ENCODE data around the gene MELTF.
"Not testable (repeated sequence)": the region's sequence is repeated elsewhere in the genome, so short reads cannot be mapped to it uniquely, and the experiment has no call there.

Gene MELTF

GRCh38 chr3:197033764-197034163 is 4.1 kb upstream of the MELTF start:
- H3K27ac Mint-ChIP-seq (ENCODE audit: low read depth); H3K27me3 Mint-ChIP-seq; H3K4me3 Mint-ChIP-seq; H3K36me3 Mint-ChIP-seq (ENCODE audit: insufficient read depth); DNase-seq (ENCODE audit: low spot score in 2 of 2); H3K9me3 Mint-ChIP-seq; ATAC-seq (replicated peaks; ENCODE audit: extremely low read depth, poor library complexity, severe bottlenecking); H3K4me1 Mint-ChIP-seq: not testable (repeated sequence)

GRCh38 chr3:197031315-197032285 is 2.0 kb upstream of the MELTF start:
- Mint-ChIP-seq H3K36me3 (ENCODE audit: insufficient read depth) (peaks cover 3% of the 10 kb centered on the region), H3K4me3 (peak overlapping the region; percentile 31), H3K27ac (ENCODE audit: low read depth) (no peak overlapping the region), H3K9me3 (no peaks in the 10 kb centered on the region), H3K4me1 (no peaks in the 10 kb centered on the region), H3K27me3 (no peaks in the 10 kb centered on the region)
- DNase-seq (ENCODE audit: low spot score in 2 of 2), result no peak
- ATAC-seq (replicated peaks; ENCODE audit: extremely low read depth, poor library complexity, severe bottlenecking), result no peak

GRCh38 chr3:197030379-197031314 is 1.0 kb upstream of the MELTF start:
- no peaks in the 10 kb centered on the region for H3K4me1 Mint-ChIP-seq
- H3K27me3 Mint-ChIP-seq, result no peaks in the 10 kb centered on the region
- ATAC-seq (replicated peaks; ENCODE audit: extremely low read depth, poor library complexity, severe bottlenecking) (no peak), DNase-seq (ENCODE audit: low spot score in 2 of 2) (no peak)
- peaks cover 3% of the 10 kb centered on the region for H3K36me3 Mint-ChIP-seq (ENCODE audit: insufficient read depth)
- peak overlapping the region; percentile 31 for H3K4me3 Mint-ChIP-seq
- no peak overlapping the region for H3K27ac Mint-ChIP-seq (ENCODE audit: low read depth)
- no peaks in the 10 kb centered on the region for H3K9me3 Mint-ChIP-seq

GRCh38 chr3:197028728-197029510 is 698 bp downstream of the MELTF start:
- H3K27ac Mint-ChIP-seq (ENCODE audit: low read depth), result no peak overlapping the region
- no peaks in the 10 kb centered on the region for H3K36me3 Mint-ChIP-seq (ENCODE audit: insufficient read depth)
- H3K9me3 Mint-ChIP-seq, result no peaks in the 10 kb centered on the region
- ATAC-seq (replicated peaks; ENCODE audit: extremely low read depth, poor library complexity, severe bottlenecking), result peak; percentile 15
- peak overlapping the region; percentile 78 for H3K4me3 Mint-ChIP-seq
- no peak for DNase-seq (ENCODE audit: low spot score in 2 of 2)
- H3K4me1 Mint-ChIP-seq, result no peaks in the 10 kb centered on the region
- no peaks in the 10 kb centered on the region for H3K27me3 Mint-ChIP-seq

- no peak for DNase-seq (ENCODE audit: low spot score in 2 of 2)
- Mint-ChIP-seq H3K27ac (ENCODE audit: low read depth) (no peak overlapping the region), H3K27me3 (no peaks in the 10 kb centered on the region)
Measured at GRCh38 chr3:197027896-197028727, 1.5 kb downstream of the MELTF start.

GRCh38 chr3:197027151-197027895 is 2.3 kb downstream of the MELTF start:
- Mint-ChIP-seq H3K9me3 (no peaks in the 10 kb centered on the region), H3K4me1 (peaks cover 6% of the 10 kb centered on the region), H3K27ac (ENCODE audit: low read depth) (no peak overlapping the region), H3K36me3 (ENCODE audit: insufficient read depth) (peaks cover 3% of the 10 kb centered on the region), H3K27me3 (no peaks in the 10 kb centered on the region), H3K4me3 (no peak overlapping the region)
- no peak for ATAC-seq (replicated peaks; ENCODE audit: extremely low read depth, poor library complexity, severe bottlenecking)
- DNase-seq (ENCODE audit: low spot score in 2 of 2), result no peak

More at GRCh38 chr3:197027896-197028727, 1.5 kb downstream of the MELTF start:
- H3K4me3 Mint-ChIP-seq, result peak overlapping the region; percentile 78
- peaks cover 5% of the 10 kb centered on the region for H3K4me1 Mint-ChIP-seq
- no peaks in the 10 kb centered on the region for H3K9me3 Mint-ChIP-seq
- no peak for ATAC-seq (replicated peaks; ENCODE audit: extremely low read depth, poor library complexity, severe bottlenecking)
- H3K36me3 Mint-ChIP-seq (ENCODE audit: insufficient read depth), result peaks cover 3% of the 10 kb centered on the region

GRCh38 chr3:197026481-197026866 is 3.1 kb downstream of the MELTF start:
- Mint-ChIP-seq H3K9me3 (no peaks in the 10 kb centered on the region), H3K4me1 (peaks cover 6% of the 10 kb centered on the region)
- no peak for DNase-seq (ENCODE audit: low spot score in 2 of 2)

GRCh38 chr3:197025736-197026480 is 3.7 kb downstream of the MELTF start:
- Mint-ChIP-seq H3K27ac (ENCODE audit: low read depth) (no peak overlapping the region), H3K9me3 (no peaks in the 10 kb centered on the region), H3K36me3 (ENCODE audit: insufficient read depth) (peaks cover 3% of the 10 kb centered on the region), H3K4me1 (peaks cover 6% of the 10 kb centered on the region), H3K4me3 (no peak overlapping the region), H3K27me3 (no peaks in the 10 kb centered on the region)
- no peak for DNase-seq (ENCODE audit: low spot score in 2 of 2)
- ATAC-seq (replicated peaks; ENCODE audit: extremely low read depth, poor library complexity, severe bottlenecking), result no peak

More at GRCh38 chr3:197026481-197026866, 3.1 kb downstream of the MELTF start:
- Mint-ChIP-seq H3K4me3 (no peak overlapping the region), H3K27me3 (no peaks in the 10 kb centered on the region), H3K27ac (ENCODE audit: low read depth) (no peak overlapping the region), H3K36me3 (ENCODE audit: insufficient read depth) (peaks cover 3% of the 10 kb centered on the region)
- no peak for ATAC-seq (replicated peaks; ENCODE audit: extremely low read depth, poor library complexity, severe bottlenecking)

GRCh38 chr3:197024881-197025735 is 4.5 kb downstream of the MELTF start:
- no peaks in the 10 kb centered on the region for H3K27me3 Mint-ChIP-seq
- peaks cover 6% of the 10 kb centered on the region for H3K4me1 Mint-ChIP-seq
- no peak overlapping the region for H3K4me3 Mint-ChIP-seq
- H3K36me3 Mint-ChIP-seq (ENCODE audit: insufficient read depth), result peaks cover 3% of the 10 kb centered on the region
- no peak for DNase-seq (ENCODE audit: low spot score in 2 of 2)
- no peaks in the 10 kb centered on the region for H3K9me3 Mint-ChIP-seq
- H3K27ac Mint-ChIP-seq (ENCODE audit: low read depth), result no peak overlapping the region
- ATAC-seq (replicated peaks; ENCODE audit: extremely low read depth, poor library complexity, severe bottlenecking), result no peak
